OCI-LY7 (cell line): ENCODE results near the gene ACOT8. TPM values are rescaled to one million over a fixed set of nuclear protein-coding genes. Genes with fewer than 3 reads are reported as not detected.

Experiments used
- BruUV-seq: library from RNA; stranded (reverse); fragments of 400-500 nt; replicated peaks from 2 replicates; lab custom pipeline; 2021; lab: Mats Ljungman, UMichigan
- CTCF ChIA-PET: fragments of 300-600 bp; sonication (Branson Sonifier 250); formaldehyde crosslinking; loops from one replicate; lab custom pipeline; 2022; ENCODE audit warnings: antibody characterized with exemption; ENCODE audit not compliant: unreplicated experiment; lab: Charles Lee
- POLR2A ChIA-PET: fragments of 300-600 bp; sonication (Branson Sonifier 250); formaldehyde crosslinking; loops from one replicate; lab custom pipeline; 2022; ENCODE audit warnings: antibody characterized with exemption; lab: Charles Lee
- DNase-seq: peaks from one replicate; pipeline ENCODE4 v3.0.0-alpha.2; 2015; ENCODE audit warnings: low spot score
- H2AFZ ChIP-seq: fragments of 200-600 bp; sonication (generic), shearing (Covaris generic); 2 replicates; pipeline ENCODE4 v1.6.1; 2014; ENCODE audit warnings: mild to moderate bottlenecking, antibody characterized with exemption, low read length, moderate library complexity
- H3K27ac ChIP-seq: fragments of 200-600 bp; sonication (generic); 2 replicates; pipeline ENCODE4 v1.5.1; 2014; ENCODE audit warnings: mixed run types, low read depth, mild to moderate bottlenecking, moderate library complexity, low read length, inconsistent platforms; ENCODE audit not compliant: poor library complexity, severe bottlenecking
- H3K36me3 ChIP-seq: fragments of 200-600 bp; sonication (generic); 2 replicates; pipeline ENCODE4 v1.6.1; 2014; ENCODE audit warnings: mild to moderate bottlenecking, antibody characterized with exemption, low read length, moderate library complexity, mixed read lengths; ENCODE audit not compliant: insufficient read depth
- H3K4me1 ChIP-seq: fragments of 200-600 bp; sonication (generic); 2 replicates; pipeline ENCODE4 v1.5.1; 2014; ENCODE audit warnings: mild to moderate bottlenecking, low read length; ENCODE audit not compliant: insufficient read depth, poor library complexity, severe bottlenecking
- H3K4me2 ChIP-seq: fragments of 200-600 bp; sonication (generic); 2 replicates; pipeline ENCODE4 v1.6.1; 2014; ENCODE audit warnings: mild to moderate bottlenecking, low read length
- H3K4me3 ChIP-seq: fragments of 200-600 bp; sonication (generic); 2 replicates; pipeline ENCODE4 v1.5.1; 2014; ENCODE audit warnings: mild to moderate bottlenecking, low read depth, low read length; ENCODE audit not compliant: poor library complexity, severe bottlenecking
- H3K79me2 ChIP-seq: fragments of 200-600 bp; sonication (generic); 2 replicates; pipeline ENCODE4 v1.6.1; 2016; ENCODE audit warnings: low read depth, mild to moderate bottlenecking, low read length, moderate library complexity, mixed read lengths; ENCODE audit not compliant: insufficient read depth
- H3K9me2 ChIP-seq: fragments of 200-600 bp; sonication (generic); 2 replicates; pipeline ENCODE4 v1.6.1; 2016; ENCODE audit warnings: mild to moderate bottlenecking, low read length, mixed read lengths; ENCODE audit not compliant: insufficient read depth
- H3K9me3 ChIP-seq: fragments of 200-600 bp; sonication (generic); 2 replicates; pipeline ENCODE4 v1.6.1; 2014; ENCODE audit warnings: mild to moderate bottlenecking, mixed run types, low read length, mixed read lengths
- H4K20me1 ChIP-seq: fragments of 200-600 bp; sonication (generic); 2 replicates; pipeline ENCODE4 v1.6.1; 2014; ENCODE audit warnings: mild to moderate bottlenecking, antibody characterized with exemption, low read length, moderate library complexity, mixed read lengths; ENCODE audit not compliant: insufficient read depth
- CTCF ChIP-seq: fragments of 200-600 bp; sonication (generic); conservative IDR thresholded peaks from 2 replicates; pipeline ENCODE4 v1.5.1; 2014; ENCODE audit warnings: mild to moderate bottlenecking, antibody characterized with exemption, low read length, moderate library complexity, mixed read lengths
- EZH2phosphoT487 ChIP-seq: fragments of 200-600 bp; sonication (generic); IDR thresholded peaks from 2 replicates; pipeline ENCODE4 v1.6.1; 2018; ENCODE audit warnings: low read depth, borderline replicate concordance, mild to moderate bottlenecking, mixed run types, antibody characterized with exemption, low read length, moderate library complexity, mixed read lengths
- intact Hi-C: fragments of 100-400 bp; cut with micrococcal nuclease; formaldehyde crosslinking; loops from one replicate; pipeline ENCODE4 v1.10.0; 2022; ENCODE audit not compliant: unreplicated experiment
- total RNA-seq, 2 experiments: library from RNA; depleted of rRNA in 1 of 2; stranded (reverse); fragments of >200 nt in 1 of 2; shearing (Covaris generic) in 1 of 2; gene quantifications; 2 replicates each; pipeline ENCODE4 v1.2.3, GENCODE V29; 2014 to 2022

ACOT8 gene
- total RNA-seq, 2 experiments from 2014 or later, result 28.2 to 37.1 TPM

- no TSS peak for BruUV-seq
- intact Hi-C loops, result no loop called here
- no peaks in the 10 kb centered on the region for H3K9me3 ChIP-seq
- no peak overlapping the region for H3K4me3 ChIP-seq
- no peaks in the 10 kb centered on the region for H4K20me1 ChIP-seq
- H3K27ac ChIP-seq, result no peak overlapping the region
- no peak overlapping the region for H3K4me2 ChIP-seq
- H3K36me3 ChIP-seq, result no peaks in the 10 kb centered on the region
- TF ChIP-seq EZH2phosphoT487, result no peak
- TF ChIP-seq CTCF, result no peak
- ChIA-PET POLR2A (interaction anchor here (0.7 to 0.8 kb wide), 3 partner anchors 14 to 1528 kb away, joined by 4 to 8 read pairs (median 5); partner anchors contain the start of gene ZMYND8), CTCF (no interaction called here)
- no peaks in the 10 kb centered on the region for H3K79me2 ChIP-seq
- DNase-seq, result no peak
- no peak overlapping the region for H2AFZ ChIP-seq
- H3K4me1 ChIP-seq, result peaks cover under 1% of the 10 kb centered on the region
- no peaks in the 10 kb centered on the region for H3K9me2 ChIP-seq
Observed at GRCh38 chr20:45828589-45828988, 28.6 kb downstream of the ACOT8 start.

GRCh38 chr20:45827712-45828111 is 29.5 kb downstream of the ACOT8 start:
- no peaks in the 10 kb centered on the region for H4K20me1 ChIP-seq
- no peak overlapping the region for H3K27ac ChIP-seq
- no peak overlapping the region for H3K4me3 ChIP-seq
- H3K79me2 ChIP-seq, result no peaks in the 10 kb centered on the region
- DNase-seq, result no peak
- no peak for TF ChIP-seq CTCF
- no peaks in the 10 kb centered on the region for H3K36me3 ChIP-seq
- H3K9me3 ChIP-seq, result no peaks in the 10 kb centered on the region
- no peaks in the 10 kb centered on the region for H3K9me2 ChIP-seq
- H3K4me2 ChIP-seq, result no peak overlapping the region
- intact Hi-C loops, result no loop called here
- no peaks in the 10 kb centered on the region for H3K4me1 ChIP-seq
- BruUV-seq, result no TSS peak
- POLR2A ChIA-PET, result no interaction called here
- H2AFZ ChIP-seq, result no peak overlapping the region
- CTCF ChIA-PET, result no interaction called here

- BruUV-seq, result no TSS peak
- no peak within 1 kb of the TSS for H3K27ac ChIP-seq
- no peaks in the 10 kb centered on the region for H3K79me2 ChIP-seq
- ChIA-PET POLR2A (no interaction called here), CTCF (no interaction called here)
- no peak within 1 kb of the TSS for H3K4me3 ChIP-seq
- no peak within 1 kb of the TSS for H2AFZ ChIP-seq
- H3K4me2 ChIP-seq, result no peak within 1 kb of the TSS
- TF ChIP-seq EZH2phosphoT487, result no peak
- TF ChIP-seq CTCF, result no peak
- no peaks in the 10 kb centered on the region for H3K4me1 ChIP-seq
- no peaks in the 10 kb centered on the region for H3K9me2 ChIP-seq
- intact Hi-C loops, result no loop called here
- H4K20me1 ChIP-seq, result no peaks in the 10 kb centered on the region
- H3K9me3 ChIP-seq, result no peaks in the 10 kb centered on the region
- DNase-seq, result no peak
- no peaks in the 10 kb centered on the region for H3K36me3 ChIP-seq
Observed at GRCh38 chr20:45827030-45827652, 30.1 kb downstream of the ACOT8 start, which contains the start of gene TNNC2. TNNC2 (minus strand) TSS chr20:45827312; CDS start chr20:45827248, 64 bp downstream.
